Endodermal cell (in vitro differentiated cells): ENCODE data around the gene NLGN1. TPM values are rescaled to one million over a fixed set of nuclear protein-coding genes. Genes with fewer than 3 reads are reported as not detected.

Source experiments
- DNase-seq: peaks from one replicate; pipeline ENCODE4 v3.0.0-alpha.2; 2017
- H3K27ac ChIP-seq: 2 replicates; pipeline ENCODE4 v1.5.1; 2013; ENCODE audit warnings: mild to moderate bottlenecking, low read depth, low read length, moderate library complexity
- H3K27me3 ChIP-seq: 2 replicates; pipeline ENCODE4 v1.6.1; 2013; ENCODE audit warnings: mild to moderate bottlenecking, low read length, moderate library complexity; ENCODE audit not compliant: insufficient read depth, control insufficient read depth, poor library complexity, severe bottlenecking
- H3K36me3 ChIP-seq: 2 replicates; pipeline ENCODE4 v1.7.0; 2013; ENCODE audit warnings: mild to moderate bottlenecking, low read length, moderate library complexity; ENCODE audit not compliant: control insufficient read depth, insufficient read depth
- H3K4me1 ChIP-seq: one replicate; pipeline ENCODE4 v1.7.0; 2013; ENCODE audit warnings: low read length; ENCODE audit not compliant: control insufficient read depth, insufficient read depth
- H3K4me3 ChIP-seq: 2 replicates; pipeline ENCODE4 v1.5.1; 2013; ENCODE audit warnings: mild to moderate bottlenecking, low read length, moderate library complexity
- H3K9ac ChIP-seq: 2 replicates; pipeline ENCODE4 v1.6.1; 2013; ENCODE audit warnings: mild to moderate bottlenecking, low read length, moderate library complexity; ENCODE audit not compliant: poor library complexity, severe bottlenecking; ENCODE audit errors: extremely low read depth
- H3K9me3 ChIP-seq: 2 replicates; pipeline ENCODE4 v1.6.1; 2013; ENCODE audit warnings: mild to moderate bottlenecking, low read length, moderate library complexity; ENCODE audit not compliant: control insufficient read depth
- H3K27ac Mint-ChIP-seq: 2 replicates; pipeline ENCODE4 v1.8.0; 2020; ENCODE audit warnings: mixed read lengths
- H3K27me3 Mint-ChIP-seq: 2 replicates; pipeline ENCODE4 v1.8.0; 2021; ENCODE audit warnings: mild to moderate bottlenecking, mixed read lengths; ENCODE audit not compliant: insufficient read depth
- H3K36me3 Mint-ChIP-seq: 2 replicates; pipeline ENCODE4 v1.8.0; 2020; ENCODE audit warnings: low read depth, mixed read lengths
- H3K4me1 Mint-ChIP-seq: 2 replicates; pipeline ENCODE4 v1.8.0; 2020; ENCODE audit warnings: mixed read lengths
- H3K4me3 Mint-ChIP-seq: 2 replicates; pipeline ENCODE4 v1.8.0; 2020; ENCODE audit warnings: mild to moderate bottlenecking, moderate library complexity, mixed read lengths
- H3K9me3 Mint-ChIP-seq: 2 replicates; pipeline ENCODE4 v1.8.0; 2020; ENCODE audit warnings: mild to moderate bottlenecking, mixed read lengths
- CTCF ChIP-seq: fragments of 200-600 bp; sonication (generic); conservative IDR thresholded peaks from 2 replicates; pipeline ENCODE4 v1.5.0; 2021; ENCODE audit warnings: antibody characterized with exemption, mild to moderate bottlenecking
- WGBS, 2 experiments: methylation state at CpG; one replicate each; pipeline versions ENCODE4 v1.1.5 to v1.1.7; 2013; ENCODE audit warnings: missing lambda C conversion rate in 2 of 2, mixed read lengths in 1 of 2; ENCODE audit not compliant: insufficient coverage in 1 of 2, insufficient read length in 1 of 2; 5-methylcytosine and 5-hydroxymethylcytosine counted together
- total RNA-seq, 2 donors: library from RNA; stranded (reverse); fragmentation: NEBNext Ultra II Directional in 1 of 2; extraction: Animal tissue kit (Norgen Biotek cat#: 25700) in 1 of 2; gene quantifications; 2 replicates in 1 of 2; 3 replicates in 1 of 2; pipeline ENCODE4 v1.2.1, GENCODE V29; 2021

The NLGN1 gene
- total RNA-seq, 2 donors from 2014 or later, result 3.4 to 14.3 TPM

- H3K27me3 Mint-ChIP-seq, result peaks cover 5% of the 10 kb centered on the region
- Histone ChIP-seq H3K27me3 (no peaks in the 10 kb centered on the region), H3K4me3 (no peak overlapping the region), H3K36me3 (no peaks in the 10 kb centered on the region), H3K27ac (no peak overlapping the region), H3K9me3 (peaks cover 7% of the 10 kb centered on the region), H3K9ac (no peak overlapping the region), H3K4me1 (no peaks in the 10 kb centered on the region)
- peaks cover 6% of the 10 kb centered on the region for H3K4me1 Mint-ChIP-seq
- no peak overlapping the region for H3K4me3 Mint-ChIP-seq
- 67 to 72% methylated on average over 6 to 7 of the region's 7 CpGs for WGBS, 2 experiments
- H3K9me3 Mint-ChIP-seq, result peaks cover 3% of the 10 kb centered on the region
- no peaks in the 10 kb centered on the region for H3K36me3 Mint-ChIP-seq
- no peak overlapping the region for H3K27ac Mint-ChIP-seq
- TF ChIP-seq CTCF, result peak; percentile 44
- no peak for DNase-seq
Measured at GRCh38 chr3:174325834-174326700, 928.5 kb downstream of the NLGN1 start.

- H3K27me3 Mint-ChIP-seq, result peaks cover 4% of the 10 kb centered on the region
- no peak overlapping the region for H3K4me3 Mint-ChIP-seq
- Histone ChIP-seq H3K9me3 (no peaks in the 10 kb centered on the region), H3K36me3 (no peaks in the 10 kb centered on the region), H3K27me3 (no peaks in the 10 kb centered on the region), H3K4me3 (no peak overlapping the region), H3K9ac (no peak overlapping the region), H3K27ac (no peak overlapping the region), H3K4me1 (no peaks in the 10 kb centered on the region)
- no peaks in the 10 kb centered on the region for H3K36me3 Mint-ChIP-seq
- no peaks in the 10 kb centered on the region for H3K9me3 Mint-ChIP-seq
- DNase-seq, result no peak
- no peak for TF ChIP-seq CTCF
- peaks cover 10% of the 10 kb centered on the region for H3K4me1 Mint-ChIP-seq
- H3K27ac Mint-ChIP-seq, result no peak overlapping the region
- WGBS, 2 experiments, result 96 to 100% methylated on average over 1 to 3 of the region's 3 CpGs
Measured at GRCh38 chr3:174329321-174329720, 931.8 kb downstream of the NLGN1 start.

- H3K36me3 Mint-ChIP-seq, result no peaks in the 10 kb centered on the region
- H3K27me3 Mint-ChIP-seq, result peaks cover 4% of the 10 kb centered on the region
- no peaks in the 10 kb centered on the region for H3K9me3 Mint-ChIP-seq
- H3K9me3 ChIP-seq, result no peaks in the 10 kb centered on the region
- H3K27ac ChIP-seq, result no peak overlapping the region
- TF ChIP-seq CTCF, result no peak
- H3K9ac ChIP-seq, result no peak overlapping the region
- H3K4me1 ChIP-seq, result no peaks in the 10 kb centered on the region
- no peak overlapping the region for H3K4me3 Mint-ChIP-seq
- peaks cover 10% of the 10 kb centered on the region for H3K4me1 Mint-ChIP-seq
- H3K27me3 ChIP-seq, result no peaks in the 10 kb centered on the region
- DNase-seq, result no peak
- no peak overlapping the region for H3K27ac Mint-ChIP-seq
- no peak overlapping the region for H3K4me3 ChIP-seq
- no peaks in the 10 kb centered on the region for H3K36me3 ChIP-seq
Measured at GRCh38 chr3:174330303-174330702, 932.8 kb downstream of the NLGN1 start.
